Endothelial cell (in vitro differentiated cells): ENCODE data around the gene TUG1. TPM values are rescaled to one million over a fixed set of nuclear protein-coding genes. Genes with fewer than 3 reads are reported as not detected.
A peak's percentile ranks its signal among the peaks of the same experiment; 100 is the strongest.

Experiments used
- DNase-seq: peaks from one replicate; pipeline ENCODE4 v3.0.0; 2021; ENCODE audit warnings: low spot score
- H3K27ac Mint-ChIP-seq: one replicate; pipeline ENCODE4 v1.8.0; 2021; ENCODE audit warnings: mixed read lengths, inconsistent platforms; ENCODE audit not compliant: unreplicated experiment
- H3K27me3 Mint-ChIP-seq: one replicate; pipeline ENCODE4 v1.8.0; 2021; ENCODE audit warnings: mild to moderate bottlenecking, moderate library complexity, mixed read lengths, inconsistent platforms; ENCODE audit not compliant: unreplicated experiment
- H3K36me3 Mint-ChIP-seq: one replicate; pipeline ENCODE4 v1.8.0; 2021; ENCODE audit warnings: mild to moderate bottlenecking, low read depth, mixed read lengths, inconsistent platforms; ENCODE audit not compliant: unreplicated experiment
- H3K4me1 Mint-ChIP-seq: one replicate; pipeline ENCODE4 v1.8.0; 2021; ENCODE audit warnings: mild to moderate bottlenecking, mixed read lengths, inconsistent platforms; ENCODE audit not compliant: unreplicated experiment
- H3K4me3 Mint-ChIP-seq: one replicate; pipeline ENCODE4 v1.8.0; 2021; ENCODE audit warnings: mild to moderate bottlenecking, mixed read lengths, inconsistent platforms; ENCODE audit not compliant: unreplicated experiment
- H3K9me3 Mint-ChIP-seq: one replicate; pipeline ENCODE4 v1.8.0; 2021; ENCODE audit warnings: mixed read lengths, inconsistent platforms; ENCODE audit not compliant: unreplicated experiment
- total RNA-seq: library from RNA; stranded (reverse); fragmentation: NEBNext Ultra II Directional; extraction: Animal tissue kit (Norgen Biotek cat#: 25700); gene quantifications from one replicate; pipeline ENCODE4 v1.2.1, GENCODE V29; 2021; ENCODE audit not compliant: unreplicated experiment
- TF ChIP-seq, protein P1 (sequence below): fragments of 200-600 bp; sonication (generic); IDR thresholded peaks from one replicate; pipeline ENCODE4 v1.5.0; 2021; ENCODE audit warnings: antibody characterized with exemption; ENCODE audit not compliant: unreplicated experiment

The TUG1 gene
- total RNA-seq, 1 donor from 2014 or later, result 155 TPM

DNA sequence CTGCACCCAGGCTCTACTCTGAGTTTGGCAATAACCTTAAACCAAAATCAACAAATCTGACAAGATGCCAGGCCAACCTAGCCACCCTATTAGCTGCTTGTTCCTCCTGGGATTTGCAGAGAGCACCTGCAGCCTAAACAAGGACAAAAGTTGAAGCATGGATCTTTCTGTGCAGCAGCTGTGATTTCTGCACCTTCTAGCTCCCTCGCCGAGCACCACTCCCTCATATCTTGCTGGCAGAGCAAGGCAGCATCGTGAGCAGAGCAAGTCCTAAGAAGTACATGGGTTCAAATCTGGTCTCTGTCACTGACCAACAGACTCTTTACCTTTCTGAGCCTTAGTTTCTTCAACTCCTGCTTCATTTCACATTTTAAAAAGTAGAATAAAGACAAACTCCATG is 38.8 kb upstream of the TUG1 start:
- Mint-ChIP-seq H3K36me3 (peaks cover 75% of the 10 kb centered on the region), H3K4me3 (peak overlapping the region; percentile 10), H3K27me3 (peaks cover 2% of the 10 kb centered on the region), H3K27ac (no peak overlapping the region), H3K4me1 (peaks cover 6% of the 10 kb centered on the region), H3K9me3 (no peaks in the 10 kb centered on the region)
- TF ChIP-seq, protein P1, sequence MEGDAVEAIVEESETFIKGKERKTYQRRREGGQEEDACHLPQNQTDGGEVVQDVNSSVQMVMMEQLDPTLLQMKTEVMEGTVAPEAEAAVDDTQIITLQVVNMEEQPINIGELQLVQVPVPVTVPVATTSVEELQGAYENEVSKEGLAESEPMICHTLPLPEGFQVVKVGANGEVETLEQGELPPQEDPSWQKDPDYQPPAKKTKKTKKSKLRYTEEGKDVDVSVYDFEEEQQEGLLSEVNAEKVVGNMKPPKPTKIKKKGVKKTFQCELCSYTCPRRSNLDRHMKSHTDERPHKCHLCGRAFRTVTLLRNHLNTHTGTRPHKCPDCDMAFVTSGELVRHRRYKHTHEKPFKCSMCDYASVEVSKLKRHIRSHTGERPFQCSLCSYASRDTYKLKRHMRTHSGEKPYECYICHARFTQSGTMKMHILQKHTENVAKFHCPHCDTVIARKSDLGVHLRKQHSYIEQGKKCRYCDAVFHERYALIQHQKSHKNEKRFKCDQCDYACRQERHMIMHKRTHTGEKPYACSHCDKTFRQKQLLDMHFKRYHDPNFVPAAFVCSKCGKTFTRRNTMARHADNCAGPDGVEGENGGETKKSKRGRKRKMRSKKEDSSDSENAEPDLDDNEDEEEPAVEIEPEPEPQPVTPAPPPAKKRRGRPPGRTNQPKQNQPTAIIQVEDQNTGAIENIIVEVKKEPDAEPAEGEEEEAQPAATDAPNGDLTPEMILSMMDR, result no peak
- no peak for DNase-seq

- H3K27ac Mint-ChIP-seq, result peak overlapping the region; percentile 37
- DNase-seq, result no peak
- H3K9me3 Mint-ChIP-seq, result no peaks in the 10 kb centered on the region
- peaks cover 6% of the 10 kb centered on the region for H3K4me1 Mint-ChIP-seq
- peaks cover 81% of the 10 kb centered on the region for H3K36me3 Mint-ChIP-seq
- peak overlapping the region; percentile 59 for H3K4me3 Mint-ChIP-seq
- TF ChIP-seq, protein P1, result no peak
- H3K27me3 Mint-ChIP-seq, result peaks cover 2% of the 10 kb centered on the region
These were observed 37.3 kb upstream of the TUG1 start for GRCh38 chr22:30931541-30932300.

DNA sequence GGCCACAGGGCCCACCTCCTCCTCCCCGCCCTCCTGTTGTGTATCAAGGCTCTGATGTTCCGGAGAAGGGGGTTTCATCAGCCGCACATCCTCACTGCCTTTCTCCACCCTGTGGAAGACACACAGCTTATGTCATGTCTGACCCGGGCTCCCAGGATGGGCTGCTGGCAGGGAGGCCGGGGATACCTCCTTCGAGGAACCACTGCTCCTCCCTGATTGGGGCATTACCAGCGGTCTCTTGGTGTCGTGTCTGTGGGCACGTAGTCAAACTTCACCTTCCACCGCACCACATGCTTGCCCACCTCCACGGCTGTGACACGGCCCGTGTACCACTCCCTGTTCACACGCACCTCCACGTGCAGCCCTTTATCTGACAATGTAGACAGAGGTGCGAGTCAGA is 36.4 kb upstream of the TUG1 start:
- H3K27me3 Mint-ChIP-seq, result peaks cover 2% of the 10 kb centered on the region
- no peak for DNase-seq
- TF ChIP-seq, protein P1, result no peak
- H3K36me3 Mint-ChIP-seq, result peaks cover 76% of the 10 kb centered on the region
- H3K4me3 Mint-ChIP-seq, result peak overlapping the region; percentile 39
- peak overlapping the region; percentile 30 for H3K27ac Mint-ChIP-seq
- no peaks in the 10 kb centered on the region for H3K9me3 Mint-ChIP-seq
- peaks cover 6% of the 10 kb centered on the region for H3K4me1 Mint-ChIP-seq

DNA sequence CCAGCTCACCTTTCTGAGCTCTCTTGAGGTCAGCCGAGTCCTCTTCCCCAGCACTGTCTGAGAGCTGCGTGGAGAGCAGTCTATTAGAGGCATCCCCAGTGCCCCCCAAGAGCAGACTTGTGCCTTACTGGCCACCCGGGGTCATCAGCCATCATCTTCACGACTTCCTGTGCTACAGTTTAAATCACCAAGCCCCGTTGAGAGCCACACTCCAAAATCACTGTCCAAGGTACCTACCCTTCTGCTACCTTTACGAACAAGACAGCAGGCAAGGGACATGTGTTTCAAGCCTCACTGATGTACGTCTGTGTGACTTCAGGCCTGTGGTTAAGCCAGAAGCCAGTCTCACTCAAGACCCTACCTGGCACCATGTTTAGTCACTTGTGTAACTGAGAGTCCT is 35.6 kb upstream of the TUG1 start:
- Mint-ChIP-seq H3K27me3 (peaks cover 2% of the 10 kb centered on the region), H3K4me3 (peak overlapping the region; percentile 47), H3K4me1 (peaks cover 6% of the 10 kb centered on the region), H3K9me3 (no peaks in the 10 kb centered on the region), H3K27ac (no peak overlapping the region), H3K36me3 (peaks cover 76% of the 10 kb centered on the region)
- no peak for DNase-seq
- TF ChIP-seq, protein P1, result no peak

DNA sequence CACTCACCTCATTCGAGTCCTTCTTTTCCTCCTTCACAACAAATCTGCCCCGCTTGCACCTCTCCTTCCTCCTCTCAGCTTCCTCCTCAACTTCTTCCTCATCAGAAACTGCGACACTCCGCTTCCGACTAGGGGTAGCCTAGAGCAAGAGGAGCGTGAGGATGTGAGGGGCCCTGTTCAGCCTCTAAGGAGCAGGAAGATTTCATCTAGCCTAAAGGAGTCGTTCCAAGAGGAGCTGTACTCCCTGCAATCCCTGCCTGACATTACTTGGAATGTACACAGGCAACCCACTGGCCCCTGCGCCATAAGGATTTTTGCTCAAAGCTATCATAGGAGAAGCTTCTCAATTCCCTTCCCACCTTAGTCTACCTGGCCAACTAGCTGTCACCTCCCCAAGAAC is 35.0 kb upstream of the TUG1 start:
- Mint-ChIP-seq H3K9me3 (no peaks in the 10 kb centered on the region), H3K27ac (peak overlapping the region; percentile 24), H3K4me3 (no peak overlapping the region), H3K36me3 (peaks cover 74% of the 10 kb centered on the region), H3K4me1 (peaks cover 6% of the 10 kb centered on the region), H3K27me3 (peaks cover 2% of the 10 kb centered on the region)
- no peak for DNase-seq
- TF ChIP-seq, protein P1, result no peak
